Stimulated activated CD8-positive, alpha-beta memory T cell treated with anti-CD3 and anti-CD28 coated beads, Interleukin-12 subunit alpha, Interleukin-12 subunit beta, amount 100 ng/mL, for 24 hours (primary cell): Measurements from ENCODE around the gene STXBP6.
"Not testable (repeated sequence)": the region's sequence is repeated elsewhere in the genome, so short reads cannot be mapped to it uniquely, and the experiment has no call there.

Experiments used
- DNase-seq: peaks from one replicate; pipeline ENCODE4 v3.0.0-alpha.2; 2020; ENCODE audit errors: extremely low read depth

STXBP6 gene

GRCh38 chr14:24956104-24956503 lies 93.8 kb downstream of the STXBP6 start:
- DNase-seq: no peak

GRCh38 chr14:24954700-24955037 lies 95.3 kb downstream of the STXBP6 start:
- no peak for DNase-seq

- DNase-seq: no peak
Measured at GRCh38 chr14:24954037-24954699, 95.8 kb downstream of the STXBP6 start.

- DNase-seq: no peak
Measured at GRCh38 chr14:24952851-24953666, 96.9 kb downstream of the STXBP6 start.

GRCh38 chr14:24948261-24948847 lies 101.6 kb downstream of the STXBP6 start:
- DNase-seq: no peak

- no peak for DNase-seq
Measured at GRCh38 chr14:24947131-24947530, 102.8 kb downstream of the STXBP6 start.

- DNase-seq: no peak
Measured at GRCh38 chr14:24944800-24945199, 105.1 kb downstream of the STXBP6 start.

- DNase-seq: no peak
Measured at GRCh38 chr14:24943024-24943423, 106.9 kb downstream of the STXBP6 start.

- no peak for DNase-seq
Measured at GRCh38 chr14:24941719-24942118, 108.2 kb downstream of the STXBP6 start.

- DNase-seq: no peak
Measured at GRCh38 chr14:24940213-24940783, 109.6 kb downstream of the STXBP6 start.

- DNase-seq: no peak
Measured at GRCh38 chr14:24938593-24938992, 111.4 kb downstream of the STXBP6 start.

- DNase-seq: no peak
Measured at GRCh38 chr14:24937300-24937699, 112.6 kb downstream of the STXBP6 start.

GRCh38 chr14:24936773-24937172 lies 113.2 kb downstream of the STXBP6 start:
- not testable (repeated sequence) for DNase-seq

- no peak for DNase-seq
Measured at GRCh38 chr14:24935796-24936195, 114.2 kb downstream of the STXBP6 start.

GRCh38 chr14:24928386-24928900 lies 121.5 kb downstream of the STXBP6 start:
- DNase-seq: no peak

GRCh38 chr14:24927809-24928208 lies 122.1 kb downstream of the STXBP6 start:
- no peak for DNase-seq

- DNase-seq: no peak
Measured at GRCh38 chr14:24925771-24926374, 124.1 kb downstream of the STXBP6 start.

- DNase-seq: no peak
Measured at GRCh38 chr14:24924544-24924943, 125.4 kb downstream of the STXBP6 start.

GRCh38 chr14:24921903-24922302 lies 128.0 kb downstream of the STXBP6 start:
- DNase-seq: no peak

GRCh38 chr14:24920265-24921075 lies 129.5 kb downstream of the STXBP6 start:
- DNase-seq: no peak

- no peak for DNase-seq
Measured at GRCh38 chr14:24918822-24919221, 131.1 kb downstream of the STXBP6 start.
